Measurements from ENCODE around the gene LIPK. TPM values are rescaled to one million over a fixed set of nuclear protein-coding genes. Genes with fewer than 3 reads are reported as not detected.
A peak's percentile ranks its signal among the peaks of the same experiment; 100 is the strongest.

Gene LIPK
- total RNA-seq, 3 donors from 2014 or later (not counting 1 experiment from before 2014, with no cell fraction given) = not detected

DNA sequence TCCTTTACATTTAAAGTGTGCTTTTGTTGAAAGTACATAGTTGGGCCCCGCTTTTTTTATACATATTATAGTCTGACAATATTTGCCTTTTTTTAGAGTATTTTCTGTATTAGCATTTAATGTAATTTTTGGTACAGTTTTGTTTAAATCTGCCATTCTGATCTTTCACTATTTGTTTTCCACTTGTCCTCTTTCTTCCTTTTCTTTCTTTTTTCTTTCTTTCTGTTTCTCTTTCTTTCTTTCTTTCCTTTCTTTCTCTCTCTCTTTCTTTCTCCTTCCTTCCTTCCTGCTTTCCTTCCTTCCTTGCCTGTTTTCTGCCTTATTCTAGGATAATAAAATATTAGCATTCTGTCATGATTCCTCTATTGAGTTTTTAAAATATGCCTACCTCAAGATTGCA, 9.5 kb downstream of the LIPK start:
- no peaks in the 10 kb centered on the region for H3K9me3 ChIP-seq (ENCODE audit: control insufficient read depth, insufficient read depth, low read length)
- no peaks in the 10 kb centered on the region for H3K36me3 ChIP-seq (ENCODE audit: control insufficient read depth, insufficient read depth, low read length)
- no peak overlapping the region for H3K27ac ChIP-seq (ENCODE audit: low read length)
- Mint-ChIP-seq H3K4me3 (no peak overlapping the region), H3K36me3 (no peaks in the 10 kb centered on the region), H3K27me3 (ENCODE audit: low read depth in 2 of 2) (peaks cover 14% of the 10 kb centered on the region in 2 donors), H3K9me3 (no peaks in the 10 kb centered on the region), H3K4me1 (no peaks in the 10 kb centered on the region), H3K27ac (no peak overlapping the region)
- WGBS (ENCODE audit: insufficient coverage) = no CpG with 5 or more reads among the region's 1 CpG
- no peak overlapping the region for H3K4me3 ChIP-seq (ENCODE audit: low read length)
- intact Hi-C loops (cut with micrococcal nuclease) = no loop called here
- DNase-seq (no peak), ATAC-seq (no peak)
- no peak for TF ChIP-seq CTCF (IDR thresholded peaks at IDR 0.05)
- H3K27me3 ChIP-seq (ENCODE audit: control insufficient read depth, insufficient read depth, low read length) = no peaks in the 10 kb centered on the region
- H3K4me1 ChIP-seq (ENCODE audit: control insufficient read depth, insufficient read depth, low read length) = no peaks in the 10 kb centered on the region

- Mint-ChIP-seq H3K4me3 (no peak overlapping the region), H3K4me1 (peaks cover 6 to 7% of the 10 kb centered on the region in 2 donors), H3K36me3 (no peaks in the 10 kb centered on the region), H3K27ac (no peak overlapping the region), H3K27me3 (ENCODE audit: low read depth in 2 of 2) (peaks cover 0 to 10% of the 10 kb centered on the region in 2 donors), H3K9me3 (no peaks in the 10 kb centered on the region)
- Histone ChIP-seq H3K36me3 (ENCODE audit: control insufficient read depth, insufficient read depth, low read length) (no peaks in the 10 kb centered on the region), H3K4me3 (ENCODE audit: low read length) (no peak overlapping the region), H3K4me1 (ENCODE audit: control insufficient read depth, insufficient read depth, low read length) (no peaks in the 10 kb centered on the region), H3K27ac (ENCODE audit: low read length) (no peak overlapping the region), H3K9me3 (ENCODE audit: control insufficient read depth, insufficient read depth, low read length) (no peaks in the 10 kb centered on the region), H3K27me3 (ENCODE audit: control insufficient read depth, insufficient read depth, low read length) (no peaks in the 10 kb centered on the region)
- TF ChIP-seq CTCF (IDR thresholded peaks at IDR 0.05) = no peak
- ATAC-seq = no peak
- intact Hi-C loops (cut with micrococcal nuclease) = no loop called here
- no peak for DNase-seq
- WGBS (ENCODE audit: insufficient coverage) = 94% methylated on average over 4 of the region's 4 CpGs
These were observed 15.3 kb downstream of the LIPK start for GRCh38 chr10:88721392-88721791.

DNA sequence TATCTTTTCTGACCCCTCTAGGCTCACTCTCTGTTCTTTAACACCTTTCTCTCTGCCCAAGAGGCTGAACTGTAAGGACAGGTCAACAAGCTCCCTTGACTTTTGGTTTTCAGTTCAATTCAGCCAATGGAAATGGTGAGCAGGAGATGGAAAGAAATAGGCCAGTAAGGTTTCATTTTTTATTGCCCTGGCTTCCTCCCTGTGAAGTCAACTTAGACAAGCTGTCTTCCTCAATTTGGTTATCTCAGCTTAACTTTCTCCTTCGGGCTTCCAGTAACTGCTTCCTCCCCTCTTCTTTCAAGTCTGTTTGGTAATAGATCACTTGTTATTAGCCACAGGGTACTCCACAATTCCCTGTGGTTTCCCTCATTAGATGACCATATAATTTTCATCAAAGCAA, 19.7 kb downstream of the LIPK start:
- Histone ChIP-seq H3K4me1 (ENCODE audit: control insufficient read depth, insufficient read depth, low read length) (no peaks in the 10 kb centered on the region), H3K27ac (ENCODE audit: low read length) (no peak overlapping the region), H3K9me3 (ENCODE audit: control insufficient read depth, insufficient read depth, low read length) (no peaks in the 10 kb centered on the region), H3K27me3 (ENCODE audit: control insufficient read depth, insufficient read depth, low read length) (no peaks in the 10 kb centered on the region), H3K36me3 (ENCODE audit: control insufficient read depth, insufficient read depth, low read length) (no peaks in the 10 kb centered on the region), H3K4me3 (ENCODE audit: low read length) (no peak overlapping the region)
- Mint-ChIP-seq H3K9me3 (no peaks in the 10 kb centered on the region), H3K27ac (no peak overlapping the region), H3K36me3 (no peaks in the 10 kb centered on the region), H3K27me3 (ENCODE audit: low read depth in 2 of 2) (peaks cover 0 to 3% of the 10 kb centered on the region in 2 donors), H3K4me3 (no peak overlapping the region), H3K4me1 (peaks cover 6 to 7% of the 10 kb centered on the region in 2 donors)
- DNase-seq (no peak), ATAC-seq (no peak)
- intact Hi-C loops (cut with micrococcal nuclease) = no loop called here
- TF ChIP-seq CTCF (IDR thresholded peaks at IDR 0.05) = no peak
- 6% methylated on average over 1 of the region's 1 CpG for WGBS (ENCODE audit: insufficient coverage)

GRCh38 chr10:88728107-88728763, 22.2 kb downstream of the LIPK start:
- ATAC-seq (peak in 1 of 3 donors; percentile 28), DNase-seq (peak in 1 of 2 donors; percentile 31)
- Histone ChIP-seq H3K36me3 (ENCODE audit: control insufficient read depth, insufficient read depth, low read length) (no peaks in the 10 kb centered on the region), H3K27ac (ENCODE audit: low read length) (no peak overlapping the region), H3K9me3 (ENCODE audit: control insufficient read depth, insufficient read depth, low read length) (no peaks in the 10 kb centered on the region), H3K4me3 (ENCODE audit: low read length) (no peak overlapping the region), H3K4me1 (ENCODE audit: control insufficient read depth, insufficient read depth, low read length) (no peaks in the 10 kb centered on the region), H3K27me3 (ENCODE audit: control insufficient read depth, insufficient read depth, low read length) (no peaks in the 10 kb centered on the region)
- H3K4me3 Mint-ChIP-seq = no peak overlapping the region
- no peak overlapping the region for H3K27ac Mint-ChIP-seq
- peaks cover 0 to 3% of the 10 kb centered on the region in 2 donors for H3K27me3 Mint-ChIP-seq (ENCODE audit: low read depth in 2 of 2)
- TF ChIP-seq CTCF (IDR thresholded peaks at IDR 0.05) = no peak
- no peaks in the 10 kb centered on the region for H3K36me3 Mint-ChIP-seq
- 91% methylated on average over 30 of the region's 30 CpGs for WGBS (ENCODE audit: insufficient coverage)
- H3K9me3 Mint-ChIP-seq = no peaks in the 10 kb centered on the region
- intact Hi-C loops (cut with micrococcal nuclease) = no loop called here
- peaks cover 6 to 7% of the 10 kb centered on the region in 2 donors for H3K4me1 Mint-ChIP-seq
